ENCODE results near the gene ELP6.

ELP6 gene

GRCh38 chr3:47533996-47534454, 20.5 kb upstream of the ELP6 start:
- no peak overlapping the region for H3K4me3 ChIP-seq (ENCODE audit: insufficient read depth, low read depth, low read length)
- no peaks in the 10 kb centered on the region for H3K27me3 ChIP-seq (ENCODE audit: control insufficient read depth, insufficient read depth, low read length, poor library complexity, severe bottlenecking)
- no peaks in the 10 kb centered on the region for H3K36me3 ChIP-seq (ENCODE audit: control insufficient read depth, insufficient read depth, low read length)
- WGBS, 2 experiments: 93 to 95% methylated on average over 5 of the region's 5 CpGs
- no peaks in the 10 kb centered on the region for H3K9me3 ChIP-seq (ENCODE audit: control insufficient read depth, low read length)
- peaks cover 3% of the 10 kb centered on the region for H3K4me1 ChIP-seq (ENCODE audit: control insufficient read depth, insufficient read depth, low read length)
- no peak overlapping the region for H3K27ac ChIP-seq (ENCODE audit: insufficient read depth, low read depth, low read length, poor library complexity, severe bottlenecking)

GRCh38 chr3:47533481-47533880, 20.0 kb upstream of the ELP6 start:
- Histone ChIP-seq H3K36me3 (ENCODE audit: control insufficient read depth, insufficient read depth, low read length) (no peaks in the 10 kb centered on the region), H3K9me3 (ENCODE audit: control insufficient read depth, low read length) (no peaks in the 10 kb centered on the region), H3K27me3 (ENCODE audit: control insufficient read depth, insufficient read depth, low read length, poor library complexity, severe bottlenecking) (no peaks in the 10 kb centered on the region), H3K27ac (ENCODE audit: insufficient read depth, low read depth, low read length, poor library complexity, severe bottlenecking) (no peak overlapping the region), H3K4me3 (ENCODE audit: insufficient read depth, low read depth, low read length) (no peak overlapping the region), H3K4me1 (ENCODE audit: control insufficient read depth, insufficient read depth, low read length) (peaks cover 3% of the 10 kb centered on the region)
- WGBS, 2 experiments: 87 to 100% methylated on average over 1 of the region's 2 CpGs

GRCh38 chr3:47527952-47528725, 14.6 kb upstream of the ELP6 start:
- no peak overlapping the region for H3K4me3 ChIP-seq (ENCODE audit: insufficient read depth, low read depth, low read length)
- 86 to 93% methylated on average over 5 to 6 of the region's 6 CpGs for WGBS, 2 experiments
- H3K4me1 ChIP-seq (ENCODE audit: control insufficient read depth, insufficient read depth, low read length): no peaks in the 10 kb centered on the region
- no peaks in the 10 kb centered on the region for H3K9me3 ChIP-seq (ENCODE audit: control insufficient read depth, low read length)
- no peaks in the 10 kb centered on the region for H3K36me3 ChIP-seq (ENCODE audit: control insufficient read depth, insufficient read depth, low read length)
- no peak overlapping the region for H3K27ac ChIP-seq (ENCODE audit: insufficient read depth, low read depth, low read length, poor library complexity, severe bottlenecking)
- H3K27me3 ChIP-seq (ENCODE audit: control insufficient read depth, insufficient read depth, low read length, poor library complexity, severe bottlenecking): no peaks in the 10 kb centered on the region

- Histone ChIP-seq H3K27ac (ENCODE audit: insufficient read depth, low read depth, low read length, poor library complexity, severe bottlenecking) (no peak overlapping the region), H3K4me1 (ENCODE audit: control insufficient read depth, insufficient read depth, low read length) (no peaks in the 10 kb centered on the region), H3K36me3 (ENCODE audit: control insufficient read depth, insufficient read depth, low read length) (no peaks in the 10 kb centered on the region), H3K27me3 (ENCODE audit: control insufficient read depth, insufficient read depth, low read length, poor library complexity, severe bottlenecking) (peaks cover 8% of the 10 kb centered on the region), H3K4me3 (ENCODE audit: insufficient read depth, low read depth, low read length) (no peak overlapping the region), H3K9me3 (ENCODE audit: control insufficient read depth, low read length) (no peaks in the 10 kb centered on the region)
- WGBS, 2 experiments: 94 to 95% methylated on average over 4 of the region's 4 CpGs
These were observed 12.1 kb upstream of the ELP6 start for GRCh38 chr3:47525617-47526016.

GRCh38 chr3:47523310-47524073, 10.0 kb upstream of the ELP6 start:
- Histone ChIP-seq H3K4me1 (ENCODE audit: control insufficient read depth, insufficient read depth, low read length) (no peaks in the 10 kb centered on the region), H3K27ac (ENCODE audit: insufficient read depth, low read depth, low read length, poor library complexity, severe bottlenecking) (no peak overlapping the region), H3K4me3 (ENCODE audit: insufficient read depth, low read depth, low read length) (no peak overlapping the region), H3K27me3 (ENCODE audit: control insufficient read depth, insufficient read depth, low read length, poor library complexity, severe bottlenecking) (peaks cover 8% of the 10 kb centered on the region), H3K9me3 (ENCODE audit: control insufficient read depth, low read length) (no peaks in the 10 kb centered on the region), H3K36me3 (ENCODE audit: control insufficient read depth, insufficient read depth, low read length) (no peaks in the 10 kb centered on the region)
- 75% methylated on average over 4 of the region's 4 CpGs for WGBS, 2 experiments

GRCh38 chr3:47522082-47522987, 8.8 kb upstream of the ELP6 start:
- Histone ChIP-seq H3K27ac (ENCODE audit: insufficient read depth, low read depth, low read length, poor library complexity, severe bottlenecking) (no peak overlapping the region), H3K9me3 (ENCODE audit: control insufficient read depth, low read length) (no peaks in the 10 kb centered on the region), H3K27me3 (ENCODE audit: control insufficient read depth, insufficient read depth, low read length, poor library complexity, severe bottlenecking) (peaks cover 8% of the 10 kb centered on the region), H3K4me1 (ENCODE audit: control insufficient read depth, insufficient read depth, low read length) (no peaks in the 10 kb centered on the region), H3K4me3 (ENCODE audit: insufficient read depth, low read depth, low read length) (no peak overlapping the region), H3K36me3 (ENCODE audit: control insufficient read depth, insufficient read depth, low read length) (no peaks in the 10 kb centered on the region)
- 52 to 54% methylated on average over 15 of the region's 15 CpGs for WGBS, 2 experiments

GRCh38 chr3:47520756-47521155, 7.2 kb upstream of the ELP6 start:
- H3K4me1 ChIP-seq (ENCODE audit: control insufficient read depth, insufficient read depth, low read length): no peaks in the 10 kb centered on the region
- H3K9me3 ChIP-seq (ENCODE audit: control insufficient read depth, low read length): no peaks in the 10 kb centered on the region
- H3K36me3 ChIP-seq (ENCODE audit: control insufficient read depth, insufficient read depth, low read length): no peaks in the 10 kb centered on the region
- peaks cover 8% of the 10 kb centered on the region for H3K27me3 ChIP-seq (ENCODE audit: control insufficient read depth, insufficient read depth, low read length, poor library complexity, severe bottlenecking)
- no peak overlapping the region for H3K4me3 ChIP-seq (ENCODE audit: insufficient read depth, low read depth, low read length)
- H3K27ac ChIP-seq (ENCODE audit: insufficient read depth, low read depth, low read length, poor library complexity, severe bottlenecking): no peak overlapping the region

- no peaks in the 10 kb centered on the region for H3K4me1 ChIP-seq (ENCODE audit: control insufficient read depth, insufficient read depth, low read length)
- no peak overlapping the region for H3K27ac ChIP-seq (ENCODE audit: insufficient read depth, low read depth, low read length, poor library complexity, severe bottlenecking)
- H3K9me3 ChIP-seq (ENCODE audit: control insufficient read depth, low read length): no peaks in the 10 kb centered on the region
- H3K4me3 ChIP-seq (ENCODE audit: insufficient read depth, low read depth, low read length): no peak overlapping the region
- peaks cover 7% of the 10 kb centered on the region for H3K27me3 ChIP-seq (ENCODE audit: control insufficient read depth, insufficient read depth, low read length, poor library complexity, severe bottlenecking)
- WGBS, 2 experiments: 94 to 98% methylated on average over 2 of the region's 2 CpGs
- no peaks in the 10 kb centered on the region for H3K36me3 ChIP-seq (ENCODE audit: control insufficient read depth, insufficient read depth, low read length)
These were observed 4.4 kb upstream of the ELP6 start for GRCh38 chr3:47517937-47518336.

GRCh38 chr3:47515864-47516319, 2.4 kb upstream of the ELP6 start:
- Histone ChIP-seq H3K4me1 (ENCODE audit: control insufficient read depth, insufficient read depth, low read length) (no peaks in the 10 kb centered on the region), H3K27ac (ENCODE audit: insufficient read depth, low read depth, low read length, poor library complexity, severe bottlenecking) (no peak overlapping the region), H3K36me3 (ENCODE audit: control insufficient read depth, insufficient read depth, low read length) (peaks cover 3% of the 10 kb centered on the region), H3K27me3 (ENCODE audit: control insufficient read depth, insufficient read depth, low read length, poor library complexity, severe bottlenecking) (no peaks in the 10 kb centered on the region), H3K9me3 (ENCODE audit: control insufficient read depth, low read length) (no peaks in the 10 kb centered on the region), H3K4me3 (ENCODE audit: insufficient read depth, low read depth, low read length) (no peak overlapping the region)
- 75 to 79% methylated on average over 5 of the region's 5 CpGs for WGBS, 2 experiments
